ENCODE results near the gene SCLT1. TPM values are rescaled to one million over a fixed set of nuclear protein-coding genes. Genes with fewer than 3 reads are reported as not detected.

The SCLT1 gene
- total RNA-seq, 2 donors from 2014 or later: 11.4 to 12.0 TPM

- H3K4me3 ChIP-seq (ENCODE audit: low read length): no peak overlapping the region
- no peaks in the 10 kb centered on the region for H3K27me3 ChIP-seq (ENCODE audit: control insufficient read depth, insufficient read depth, low read length, poor library complexity, severe bottlenecking)
- Mint-ChIP-seq H3K9me3 (no peaks in the 10 kb centered on the region), H3K4me1 (peaks cover 10% of the 10 kb centered on the region), H3K27ac (no peak overlapping the region), H3K4me3 (no peak overlapping the region), H3K36me3 (ENCODE audit: low read depth) (no peaks in the 10 kb centered on the region), H3K27me3 (ENCODE audit: insufficient read depth) (peaks cover 2% of the 10 kb centered on the region)
- H3K9ac ChIP-seq (ENCODE audit: extremely low read depth, low read length, poor library complexity, severe bottlenecking): no peak overlapping the region
- no peaks in the 10 kb centered on the region for H3K36me3 ChIP-seq (ENCODE audit: control insufficient read depth, insufficient read depth, low read length)
- no peak for TF ChIP-seq CTCF (conservative IDR thresholded peaks at IDR 0.05)
- H3K9me3 ChIP-seq (ENCODE audit: control insufficient read depth, low read length): no peaks in the 10 kb centered on the region
- DNase-seq: no peak
- H3K27ac ChIP-seq (ENCODE audit: low read depth, low read length): no peak overlapping the region
- 92% methylated on average over 5 of the region's 5 CpGs for WGBS, 2 experiments (ENCODE audit: insufficient coverage in 1 of 2, insufficient read length in 1 of 2)
- no peaks in the 10 kb centered on the region for H3K4me1 ChIP-seq (ENCODE audit: control insufficient read depth, insufficient read depth, low read length)
These were observed 24.4 kb upstream of the SCLT1 start for GRCh38 chr4:129117705-129118104.

- Histone ChIP-seq H3K4me1 (ENCODE audit: control insufficient read depth, insufficient read depth, low read length) (peaks cover 9% of the 10 kb centered on the region), H3K27ac (ENCODE audit: low read depth, low read length) (no peak overlapping the region), H3K4me3 (ENCODE audit: low read length) (no peak overlapping the region), H3K36me3 (ENCODE audit: control insufficient read depth, insufficient read depth, low read length) (no peaks in the 10 kb centered on the region), H3K9ac (ENCODE audit: extremely low read depth, low read length, poor library complexity, severe bottlenecking) (no peak overlapping the region), H3K9me3 (ENCODE audit: control insufficient read depth, low read length) (no peaks in the 10 kb centered on the region), H3K27me3 (ENCODE audit: control insufficient read depth, insufficient read depth, low read length, poor library complexity, severe bottlenecking) (no peaks in the 10 kb centered on the region)
- TF ChIP-seq CTCF (conservative IDR thresholded peaks at IDR 0.05): no peak
- Mint-ChIP-seq H3K9me3 (no peaks in the 10 kb centered on the region), H3K4me3 (no peak overlapping the region), H3K27ac (no peak overlapping the region), H3K4me1 (peaks cover 31% of the 10 kb centered on the region), H3K36me3 (ENCODE audit: low read depth) (no peaks in the 10 kb centered on the region), H3K27me3 (ENCODE audit: insufficient read depth) (peaks cover 2% of the 10 kb centered on the region)
- WGBS, 2 experiments (ENCODE audit: insufficient coverage in 1 of 2, insufficient read length in 1 of 2): 75% methylated on average over 1 of the region's 1 CpG; no CpG with 5 or more reads in 1 of the 2 experiments
- DNase-seq: no peak
These were observed 20.6 kb upstream of the SCLT1 start for GRCh38 chr4:129113919-129114318.

- WGBS, 2 experiments (ENCODE audit: insufficient coverage in 1 of 2, insufficient read length in 1 of 2): no CpG with 5 or more reads among the region's 1 CpG
- Mint-ChIP-seq H3K9me3 (no peaks in the 10 kb centered on the region), H3K4me3 (no peak overlapping the region), H3K4me1 (peaks cover 31% of the 10 kb centered on the region), H3K27me3 (ENCODE audit: insufficient read depth) (peaks cover 2% of the 10 kb centered on the region), H3K36me3 (ENCODE audit: low read depth) (no peaks in the 10 kb centered on the region), H3K27ac (no peak overlapping the region)
- Histone ChIP-seq H3K36me3 (ENCODE audit: control insufficient read depth, insufficient read depth, low read length) (no peaks in the 10 kb centered on the region), H3K27ac (ENCODE audit: low read depth, low read length) (no peak overlapping the region), H3K4me3 (ENCODE audit: low read length) (no peak overlapping the region), H3K9me3 (ENCODE audit: control insufficient read depth, low read length) (no peaks in the 10 kb centered on the region), H3K27me3 (ENCODE audit: control insufficient read depth, insufficient read depth, low read length, poor library complexity, severe bottlenecking) (no peaks in the 10 kb centered on the region), H3K4me1 (ENCODE audit: control insufficient read depth, insufficient read depth, low read length) (peaks cover 9% of the 10 kb centered on the region), H3K9ac (ENCODE audit: extremely low read depth, low read length, poor library complexity, severe bottlenecking) (no peak overlapping the region)
- TF ChIP-seq CTCF (conservative IDR thresholded peaks at IDR 0.05): no peak
- no peak for DNase-seq
These were observed 20.1 kb upstream of the SCLT1 start for GRCh38 chr4:129113434-129113833.

All from endodermal cell (in vitro differentiated cells).